Right cardiac atrium (tissue), 5 donors: ENCODE data around the gene TADA2B. TPM values are rescaled to one million over a fixed set of nuclear protein-coding genes. Genes with fewer than 3 reads are reported as not detected.

Experiments
- ATAC-seq, 2 donors: fragments of 200-7000 bp; cut with Tn5 transposase; one replicate each; pipeline versions ENCODE4 v1.8.0 to v1.9.1; 2020; ENCODE audit warnings: moderate library complexity in 2 of 2, mild to moderate bottlenecking in 1 of 2
- DNase-seq, 3 donors: peaks; one replicate each; pipeline ENCODE4 v3.0.0-alpha.2; 2020
- H3K27ac ChIP-seq: one replicate; pipeline ENCODE4 v1.5.1; 2013; ENCODE audit warnings: mild to moderate bottlenecking, low read length, control low read depth, moderate library complexity
- H3K27me3 ChIP-seq: one replicate; pipeline ENCODE4 v1.6.1; 2013; ENCODE audit not compliant: control insufficient read depth, insufficient read depth
- H3K4me1 ChIP-seq: one replicate; pipeline ENCODE4 v1.6.1; 2013; ENCODE audit warnings: low read length; ENCODE audit not compliant: control insufficient read depth, insufficient read depth
- H3K4me3 ChIP-seq: one replicate; pipeline ENCODE4 v1.5.1; 2013; ENCODE audit warnings: low read length, control low read depth
- H3K9me3 ChIP-seq: one replicate; pipeline ENCODE4 v1.6.1; 2013; ENCODE audit warnings: low read length; ENCODE audit not compliant: control insufficient read depth
- WGBS: extraction: QIAGEN DNeasy Blood & Tissue Kit; methylation state at CpG from one replicate; pipeline ENCODE4 v1.1.7; 2013; 5-methylcytosine and 5-hydroxymethylcytosine counted together
- intact Hi-C, 4 donors: fragments of 100-400 bp; cut with DNase I; formaldehyde crosslinking; loops; one replicate each; pipeline versions ENCODE4 v1.11.0 to v1.14.0; 2022 to 2023
- polyA plus RNA-seq: library from polyadenylated mRNA; stranded (reverse); fragments of 200-250 nt; gene quantifications from one replicate; pipeline ENCODE4 v1.2.3, GENCODE V29; 2013
- total RNA-seq, 4 donors: library from RNA; stranded (reverse); fragmentation: NEBNext Ultra II Directional; extraction: Animal tissue kit (Norgen Biotek cat#: 25700); gene quantifications; one replicate each; pipeline ENCODE4 v1.2.1, GENCODE V29; 2021
- donor health status: healthy with polysubstance abuse.
- donor health status: DM: no; HTN: yes; CAD: no.
- donor health status: DM: no; HTN: no; CAD: no.
- donor health status: DM: no; HTN: yes; CAD: no; lungs with severe emphysema.
- donor health status: DM: yes; HTN: yes; CAD: no.

Gene TADA2B
- total and polyA plus RNA-seq, 5 donors: 19.7 to 35.6 (median 30.5) TPM

GRCh38 chr4:7018281-7018680 lies 24.9 kb upstream of the TADA2B start:
- intact Hi-C loops: no loop called here
- Histone ChIP-seq H3K27ac (no peak overlapping the region), H3K4me3 (no peak overlapping the region), H3K27me3 (no peaks in the 10 kb centered on the region), H3K4me1 (no peaks in the 10 kb centered on the region), H3K9me3 (no peaks in the 10 kb centered on the region)
- DNase-seq (no peak), ATAC-seq (no peak)
- 91% methylated on average over 9 of the region's 9 CpGs for WGBS

- no peak overlapping the region for H3K27ac ChIP-seq
- intact Hi-C loops: no loop called here
- H3K27me3 ChIP-seq: no peaks in the 10 kb centered on the region
- DNase-seq (no peak), ATAC-seq (no peak)
- WGBS: 91% methylated on average over 10 of the region's 10 CpGs
- H3K4me1 ChIP-seq: no peaks in the 10 kb centered on the region
- no peak overlapping the region for H3K4me3 ChIP-seq
- no peaks in the 10 kb centered on the region for H3K9me3 ChIP-seq
These were observed 23.8 kb upstream of the TADA2B start for GRCh38 chr4:7019367-7019766.

- intact Hi-C loops: no loop called here
- Histone ChIP-seq H3K27me3 (no peaks in the 10 kb centered on the region), H3K27ac (no peak overlapping the region), H3K9me3 (no peaks in the 10 kb centered on the region), H3K4me3 (no peak overlapping the region), H3K4me1 (no peaks in the 10 kb centered on the region)
- ATAC-seq: no peak
- 98% methylated on average over 2 of the region's 2 CpGs for WGBS
- no peak for DNase-seq
These were observed 22.9 kb upstream of the TADA2B start for GRCh38 chr4:7020290-7020689.

GRCh38 chr4:7020856-7021255 lies 22.3 kb upstream of the TADA2B start:
- WGBS: 93% methylated on average over 11 of the region's 11 CpGs
- H3K27me3 ChIP-seq: no peaks in the 10 kb centered on the region
- intact Hi-C loops: no loop called here
- no peaks in the 10 kb centered on the region for H3K4me1 ChIP-seq
- H3K4me3 ChIP-seq: no peak overlapping the region
- H3K9me3 ChIP-seq: no peaks in the 10 kb centered on the region
- H3K27ac ChIP-seq: no peak overlapping the region
- DNase-seq (no peak), ATAC-seq (no peak)

GRCh38 chr4:7021355-7021754 lies 21.8 kb upstream of the TADA2B start:
- Histone ChIP-seq H3K27me3 (no peaks in the 10 kb centered on the region), H3K27ac (no peak overlapping the region), H3K4me1 (no peaks in the 10 kb centered on the region), H3K4me3 (no peak overlapping the region), H3K9me3 (no peaks in the 10 kb centered on the region)
- DNase-seq (no peak), ATAC-seq (no peak)
- intact Hi-C loops: no loop called here
- WGBS: 76% methylated on average over 5 of the region's 5 CpGs

GRCh38 chr4:7021930-7022664 lies 21.1 kb upstream of the TADA2B start:
- no peaks in the 10 kb centered on the region for H3K4me1 ChIP-seq
- intact Hi-C loops: no loop called here
- 82% methylated on average over 13 of the region's 13 CpGs for WGBS
- no peak overlapping the region for H3K4me3 ChIP-seq
- H3K27me3 ChIP-seq: no peaks in the 10 kb centered on the region
- no peaks in the 10 kb centered on the region for H3K9me3 ChIP-seq
- no peak for DNase-seq
- peak in 1 of 2 donors; percentile 23 for ATAC-seq
- no peak overlapping the region for H3K27ac ChIP-seq

GRCh38 chr4:7023486-7023885 lies 19.7 kb upstream of the TADA2B start:
- Histone ChIP-seq H3K4me3 (no peak overlapping the region), H3K27ac (no peak overlapping the region), H3K4me1 (no peaks in the 10 kb centered on the region), H3K9me3 (no peaks in the 10 kb centered on the region), H3K27me3 (no peaks in the 10 kb centered on the region)
- intact Hi-C loops: no loop called here
- no peak for ATAC-seq
- DNase-seq: no peak
- WGBS: 91% methylated on average over 16 of the region's 16 CpGs

GRCh38 chr4:7023901-7024300 lies 19.3 kb upstream of the TADA2B start:
- no peak overlapping the region for H3K27ac ChIP-seq
- no peak for ATAC-seq

GRCh38 chr4:7024336-7024890 lies 18.8 kb upstream of the TADA2B start:
- Histone ChIP-seq H3K27me3 (no peaks in the 10 kb centered on the region), H3K4me1 (no peaks in the 10 kb centered on the region), H3K27ac (no peak overlapping the region), H3K4me3 (no peak overlapping the region), H3K9me3 (no peaks in the 10 kb centered on the region)
- DNase-seq (no peak), ATAC-seq (no peak)
- 90% methylated on average over 19 of the region's 19 CpGs for WGBS
- intact Hi-C loops: no loop called here

More at GRCh38 chr4:7023901-7024300, 19.3 kb upstream of the TADA2B start:
- Histone ChIP-seq H3K9me3 (no peaks in the 10 kb centered on the region), H3K27me3 (no peaks in the 10 kb centered on the region), H3K4me3 (no peak overlapping the region), H3K4me1 (no peaks in the 10 kb centered on the region)
- WGBS: 93% methylated on average over 12 of the region's 12 CpGs
- no peak for DNase-seq
- intact Hi-C loops: no loop called here

GRCh38 chr4:7025040-7025602 lies 18.1 kb upstream of the TADA2B start:
- no peak for DNase-seq
- H3K27me3 ChIP-seq: no peaks in the 10 kb centered on the region
- 85% methylated on average over 28 of the region's 28 CpGs for WGBS
- H3K27ac ChIP-seq: no peak overlapping the region
- no peak overlapping the region for H3K4me3 ChIP-seq
- intact Hi-C loops: no loop called here
- no peak for ATAC-seq
- no peaks in the 10 kb centered on the region for H3K4me1 ChIP-seq
- no peaks in the 10 kb centered on the region for H3K9me3 ChIP-seq

GRCh38 chr4:7026107-7026506 lies 17.1 kb upstream of the TADA2B start:
- ATAC-seq (no peak), DNase-seq (no peak)
- no peak overlapping the region for H3K27ac ChIP-seq
- H3K9me3 ChIP-seq: no peaks in the 10 kb centered on the region
- no peaks in the 10 kb centered on the region for H3K27me3 ChIP-seq
- intact Hi-C loops: no loop called here
- H3K4me3 ChIP-seq: no peak overlapping the region
- 93% methylated on average over 9 of the region's 9 CpGs for WGBS
- H3K4me1 ChIP-seq: no peaks in the 10 kb centered on the region
